Measurements from ENCODE around the gene FLT1.

FLT1 gene

GRCh38 chr13:28528388-28528787, 33.5 kb upstream of the FLT1 start:
- TF ChIP-seq CTCF (conservative IDR thresholded peaks at IDR 0.05; ENCODE audit: low read depth, low read length) = no peak
- no peak for DNase-seq (ENCODE audit: low read depth)
- H3K4me3 ChIP-seq (ENCODE audit: low read length) = no peak overlapping the region

- no peak overlapping the region for H3K4me3 ChIP-seq (ENCODE audit: low read length)
- DNase-seq (ENCODE audit: low read depth) = no peak
- TF ChIP-seq CTCF (conservative IDR thresholded peaks at IDR 0.05; ENCODE audit: low read depth, low read length) = no peak
Measured at GRCh38 chr13:28527629-28528028, 32.7 kb upstream of the FLT1 start.

DNA sequence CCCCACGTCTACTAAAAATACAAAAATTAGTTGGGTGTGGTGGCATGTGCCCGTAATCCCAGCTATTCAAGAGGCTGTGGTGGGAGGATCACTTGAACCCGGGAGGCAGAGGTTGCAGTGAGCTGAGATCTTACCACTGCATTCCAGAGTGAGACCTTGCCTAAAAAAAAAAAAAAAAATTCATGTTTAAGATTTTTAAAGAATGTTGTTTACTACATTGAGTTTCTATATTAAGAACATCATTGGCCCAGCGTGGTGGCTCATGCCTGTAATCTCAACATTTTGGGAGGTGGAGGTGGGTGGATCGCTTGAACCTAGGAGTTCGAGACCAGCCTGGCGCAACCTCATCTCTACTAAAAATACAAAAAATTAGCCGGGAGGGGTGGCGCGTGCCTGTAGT, 31.9 kb upstream of the FLT1 start:
- no peak for DNase-seq (ENCODE audit: low read depth)
- no peak for TF ChIP-seq CTCF (conservative IDR thresholded peaks at IDR 0.05; ENCODE audit: low read depth, low read length)
- no peak overlapping the region for H3K4me3 ChIP-seq (ENCODE audit: low read length)

DNA sequence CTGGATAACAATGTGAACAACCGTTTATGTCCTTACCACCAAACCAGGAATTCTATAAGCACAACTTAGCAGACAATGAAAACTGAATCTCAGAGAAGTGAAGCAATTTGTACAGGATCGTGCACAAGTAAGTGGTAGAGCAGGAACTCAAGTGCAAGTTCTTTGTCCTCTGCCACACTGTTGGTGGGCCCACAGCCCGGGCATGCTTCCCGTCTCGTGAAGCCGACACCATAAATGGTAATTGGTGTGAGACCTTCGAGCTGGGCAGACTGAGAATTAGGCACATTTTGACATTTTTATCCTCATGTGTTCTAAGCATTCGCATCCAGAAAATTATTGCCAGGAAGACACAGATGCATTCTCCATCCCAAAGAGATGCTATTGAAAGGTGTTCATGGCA, 27.9 kb upstream of the FLT1 start:
- no peak overlapping the region for H3K4me3 ChIP-seq (ENCODE audit: low read length)
- no peak for DNase-seq (ENCODE audit: low read depth)
- TF ChIP-seq CTCF (conservative IDR thresholded peaks at IDR 0.05; ENCODE audit: low read depth, low read length) = no peak

- no peak for DNase-seq (ENCODE audit: low read depth)
- no peak for TF ChIP-seq CTCF (conservative IDR thresholded peaks at IDR 0.05; ENCODE audit: low read depth, low read length)
- no peak overlapping the region for H3K4me3 ChIP-seq (ENCODE audit: low read length)
Measured at GRCh38 chr13:28513745-28514144, 18.8 kb upstream of the FLT1 start.

DNA sequence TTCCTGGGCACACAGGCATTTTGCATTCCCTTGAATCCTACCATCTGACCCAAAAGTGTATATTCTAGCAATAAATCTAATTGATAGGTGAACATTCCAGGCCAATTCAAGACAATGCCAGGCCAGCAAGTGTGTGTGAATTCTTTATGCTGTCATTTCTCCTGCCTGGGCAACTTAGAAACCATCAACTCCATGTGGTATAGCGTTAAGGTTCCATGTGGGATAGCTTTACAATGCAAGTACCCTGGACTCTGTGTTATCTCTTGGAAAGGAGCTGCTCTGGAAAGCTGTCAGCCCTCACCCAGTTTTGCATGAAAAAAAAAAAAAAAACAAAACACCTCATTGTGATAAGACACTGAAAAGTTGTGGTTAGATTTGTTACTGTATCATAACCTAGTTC, 15.6 kb upstream of the FLT1 start:
- no peak for DNase-seq (ENCODE audit: low read depth)
- H3K4me3 ChIP-seq (ENCODE audit: low read length) = no peak overlapping the region
- TF ChIP-seq CTCF (conservative IDR thresholded peaks at IDR 0.05; ENCODE audit: low read depth, low read length) = no peak

DNA sequence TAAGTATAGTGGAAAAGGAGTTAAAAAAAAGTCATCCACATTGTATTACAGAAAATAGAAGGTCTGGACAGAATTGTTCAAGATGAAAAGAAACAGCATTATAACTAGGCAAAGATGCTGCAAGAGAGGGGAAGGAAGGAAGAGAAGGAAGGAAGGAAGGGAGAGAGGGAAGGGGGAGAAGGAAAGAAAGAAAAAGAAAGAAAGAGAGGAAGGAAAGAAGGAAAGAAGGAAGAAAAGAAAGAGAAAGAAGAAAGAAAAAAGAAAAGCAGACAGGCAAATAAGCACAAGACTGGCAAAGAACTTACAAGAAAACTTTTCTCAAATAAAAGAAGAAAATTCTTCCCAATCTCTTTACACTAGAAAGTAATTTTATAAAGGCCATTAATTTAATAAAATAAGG, 15.1 kb upstream of the FLT1 start:
- no peak overlapping the region for H3K4me3 ChIP-seq (ENCODE audit: low read length)
- TF ChIP-seq CTCF (conservative IDR thresholded peaks at IDR 0.05; ENCODE audit: low read depth, low read length) = no peak

More for the DNA sequence above, 15.1 kb upstream of the FLT1 start:
- no peak for DNase-seq (ENCODE audit: low read depth)
